Spleen (tissue), 11 donors: ENCODE data around the gene MLF1. TPM values are rescaled to one million over a fixed set of nuclear protein-coding genes. Genes with fewer than 3 reads are reported as not detected.

ENCODE experiments used
- DNase-seq: peaks from one replicate; pipeline ENCODE4 v3.0.0-alpha.2; 2020
- H3K27ac ChIP-seq, 8 donors: fragments of 200-600 bp; sonication (generic) in 7 of 8; 1 replicate in 4 of 8; 2 replicates in 4 of 8; pipeline versions ENCODE4 v1.5.0 to v1.8.0; 2016 to 2021; ENCODE audit warnings: inconsistent platforms in 4 of 8, mild to moderate bottlenecking in 4 of 8, moderate library complexity in 1 of 8
- H3K27me3 ChIP-seq, 7 donors: fragments of 200-600 bp; sonication (generic) in 6 of 7; replicated peaks in 1 of 7; 1 replicate in 4 of 7; 2 replicates in 3 of 7; pipeline versions ENCODE4 v1.5.0 to v1.8.0; 2016 to 2021; ENCODE audit warnings: inconsistent platforms in 3 of 7, mild to moderate bottlenecking in 1 of 7
- H3K36me3 ChIP-seq, 6 donors: fragments of 200-600 bp; sonication (generic) in 5 of 6; 1 replicate in 4 of 6; 2 replicates in 2 of 6; pipeline versions ENCODE4 v1.5.0 to v1.8.0; 2016 to 2021; ENCODE audit warnings: inconsistent platforms in 2 of 6
- H3K4me1 ChIP-seq, 6 donors: fragments of 200-600 bp; sonication (generic) in 5 of 6; 1 replicate in 3 of 6; 2 replicates in 3 of 6; pipeline versions ENCODE4 v1.5.0 to v1.8.0; 2016 to 2021; ENCODE audit warnings: inconsistent platforms in 3 of 6
- H3K4me3 ChIP-seq, 8 donors: fragments of 200-600 bp; sonication (generic) in 7 of 8; 1 replicate in 4 of 8; 2 replicates in 4 of 8; pipeline versions ENCODE4 v1.5.0 to v1.8.0; 2016 to 2021; ENCODE audit warnings: inconsistent platforms in 4 of 8, mild to moderate bottlenecking in 4 of 8, moderate library complexity in 2 of 8
- H3K9me3 ChIP-seq, 8 donors: fragments of 200-600 bp; sonication (generic) in 7 of 8; 1 replicate in 4 of 8; 2 replicates in 4 of 8; pipeline versions ENCODE4 v1.5.0 to v1.8.0; 2016 to 2021; ENCODE audit warnings: inconsistent platforms in 4 of 8
- CTCF ChIP-seq, 11 experiments: fragments of 200-600 bp in 7 of 11; fragments of 450-650 bp in 4 of 11; sonication (generic) in 4 of 11; IDR thresholded peaks in 8 of 11; conservative IDR thresholded peaks in 3 of 11; 1 replicate in 7 of 11; 2 replicates in 4 of 11; pipeline versions ENCODE4 v1.4.0 to v1.8.0; 2016 to 2021; ENCODE audit warnings: antibody characterized with exemption in 11 of 11, inconsistent platforms in 4 of 11, mild to moderate bottlenecking in 1 of 11
- POLR2A ChIP-seq, 3 donors: fragments of 450-650 bp; IDR thresholded peaks; one replicate each; pipeline ENCODE4 v1.5.1; 2017; ENCODE audit warnings: antibody characterized with exemption in 3 of 3, mild to moderate bottlenecking in 1 of 3
- POLR2AphosphoS5 ChIP-seq, 3 donors: sonication (generic); formaldehyde crosslinking; IDR thresholded peaks; one replicate each; pipeline ENCODE4 v1.5.1; 2017; ENCODE audit warnings: antibody characterized with exemption in 3 of 3
- WGBS, 5 donors: extraction: QIAGEN DNeasy Blood & Tissue Kit in 3 of 5; methylation state at CpG; one replicate each; pipeline versions ENCODE4 v1.1.5 to v1.1.7; 2013 to 2018; 5-methylcytosine and 5-hydroxymethylcytosine counted together
- intact Hi-C: fragments of 100-400 bp; cut with DNase I; formaldehyde crosslinking; loops from one replicate; pipeline ENCODE4 v1.15.0; 2023; ENCODE audit warnings: low total_unique reads
- polyA plus RNA-seq, 3 donors: library from polyadenylated mRNA; stranded (reverse); fragments of 200-250 nt; gene quantifications; one replicate each; pipeline ENCODE4 v1.2.1, GENCODE V29; 2013
- small RNA-seq, 4 donors: library from RNA; depleted of rRNA; stranded (forward); fragments of <200 nt; gene quantifications; one replicate each; pipeline ENCODE3, GENCODE V24; 2016
- total RNA-seq, 7 donors: library from RNA; depleted of rRNA in 3 of 7; stranded (reverse); fragments of >200 nt in 3 of 7; fragmentation: NEBNext Ultra II Directional in 4 of 7; extraction: Animal tissue kit (Norgen Biotek cat#: 25700) in 4 of 7; gene quantifications; one replicate each; pipeline versions ENCODE4 v1.1.0 to v1.2.1, GENCODE V29; 2016 to 2021
- donor health status: healthy with polysubstance abuse.
- donor health status: DM: no; HTN: no; CAD: no; lungs with moderate emphysema.
- donor health status: DM: no; HTN: no; CAD: no.
- donor health status: Bipolar disorder and iron deficiency.
- donor health status: healthy.
- donor health status: DM: no; HTN: no; CAD: no.
- donor health status: DM: yes; HTN: yes; CAD: no.

The MLF1 gene
- total and polyA plus RNA-seq, 10 donors: 1.3 to 4.1 (median 2.8) TPM

DNA sequence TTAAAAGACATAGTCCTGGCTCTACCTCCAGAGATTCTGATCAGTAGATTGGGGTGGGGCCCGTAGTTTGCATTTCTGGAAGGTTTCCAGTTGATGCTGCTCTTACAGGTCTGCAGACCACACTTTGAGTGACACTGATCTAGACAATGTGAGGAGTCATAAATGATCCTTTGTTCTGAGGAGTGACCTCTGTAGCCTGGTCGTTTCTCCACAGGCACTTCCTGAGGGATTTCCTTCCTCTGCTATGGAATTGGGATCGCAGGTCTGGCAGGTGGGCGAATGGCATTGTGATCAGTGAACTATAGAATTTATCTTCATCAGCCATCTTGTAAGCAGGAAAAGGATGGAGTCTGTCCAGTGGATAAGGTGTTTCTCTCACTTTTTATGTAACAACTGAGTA, 78.8 kb downstream of the MLF1 start:
- Histone ChIP-seq H3K4me3 (no peak overlapping the region), H3K27ac (no peak overlapping the region), H3K36me3 (peaks cover 0 to 89% (median 55%) of the 10 kb centered on the region in 6 donors), H3K27me3 (no peaks in the 10 kb centered on the region), H3K9me3 (no peaks in the 10 kb centered on the region), H3K4me1 (peaks cover 12 to 47% (median 27%) of the 10 kb centered on the region in 6 donors)
- TF ChIP-seq POLR2AphosphoS5 (IDR thresholded peaks at IDR 0.05) (no peak), POLR2A (IDR thresholded peaks at IDR 0.05) (no peak), CTCF (IDR thresholded peaks at IDR 0.05 in 8 of 11, conservative IDR thresholded peaks at IDR 0.05 in 3 of 11) (no peak)
- 56 to 71% (median 63%) methylated on average over 4 of the region's 4 CpGs for WGBS, 5 donors
- intact Hi-C loops: no loop called here
- no peak for DNase-seq

DNA sequence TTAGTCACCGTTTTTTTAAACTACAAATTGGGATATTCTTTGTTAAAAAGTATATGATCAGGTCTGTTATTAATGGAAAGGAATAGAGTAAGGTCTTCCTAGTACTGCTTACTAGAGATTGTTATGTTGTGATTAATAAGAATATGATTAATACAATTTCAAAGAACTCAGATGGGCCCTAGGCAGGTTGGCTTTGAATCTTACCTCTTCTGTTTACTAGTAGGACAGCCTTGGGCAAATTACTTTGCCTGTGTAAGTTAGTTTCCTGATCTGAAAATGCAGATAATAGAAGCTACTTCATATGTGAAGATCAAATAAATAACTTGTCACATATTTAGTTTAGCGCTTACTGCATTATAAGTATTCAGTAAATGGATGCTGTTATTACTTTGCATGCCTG, 80.2 kb downstream of the MLF1 start:
- intact Hi-C loops: no loop called here
- TF ChIP-seq POLR2A (IDR thresholded peaks at IDR 0.05) (no peak), CTCF (IDR thresholded peaks at IDR 0.05 in 8 of 11, conservative IDR thresholded peaks at IDR 0.05 in 3 of 11) (no peak), POLR2AphosphoS5 (IDR thresholded peaks at IDR 0.05) (no peak)
- no peaks in the 10 kb centered on the region for H3K27me3 ChIP-seq
- 88 to 96% (median 95%) methylated on average over 2 of the region's 2 CpGs for WGBS, 5 donors
- no peak overlapping the region for H3K4me3 ChIP-seq
- peaks cover 0 to 99% (median 67%) of the 10 kb centered on the region in 6 donors for H3K36me3 ChIP-seq
- H3K9me3 ChIP-seq: no peaks in the 10 kb centered on the region
- H3K27ac ChIP-seq: no peak overlapping the region
- H3K4me1 ChIP-seq: peaks cover 3 to 33% (median 14%) of the 10 kb centered on the region in 6 donors
- DNase-seq: no peak

DNA sequence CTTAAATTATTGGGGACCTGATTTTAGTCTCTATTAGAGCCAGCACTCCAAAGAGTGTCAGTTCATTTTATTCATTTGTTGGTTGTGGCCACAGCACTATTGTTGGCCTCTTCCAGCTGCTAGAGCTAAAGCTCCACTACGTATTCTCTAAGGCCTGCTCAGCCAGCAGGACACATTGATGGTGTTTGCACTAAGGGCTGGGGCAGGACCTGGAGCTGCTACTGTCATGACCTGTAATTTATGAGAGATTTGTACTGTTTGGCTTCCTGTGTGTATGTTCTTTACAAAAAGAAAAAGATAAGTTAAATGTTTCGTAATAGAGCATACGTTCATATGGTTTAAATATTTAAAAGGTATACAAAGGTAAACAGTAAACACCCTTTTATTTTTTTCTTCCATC, 81.5 kb downstream of the MLF1 start:
- no peaks in the 10 kb centered on the region for H3K27me3 ChIP-seq
- 83 to 95% (median 90%) methylated on average over 3 of the region's 3 CpGs for WGBS, 5 donors
- peaks cover 0 to 20% (median 8%) of the 10 kb centered on the region in 6 donors for H3K4me1 ChIP-seq
- H3K36me3 ChIP-seq: peaks cover 0 to 99% (median 70%) of the 10 kb centered on the region in 6 donors
- H3K4me3 ChIP-seq: no peak overlapping the region
- intact Hi-C loops: no loop called here
- DNase-seq: no peak
- H3K27ac ChIP-seq: no peak overlapping the region
- no peaks in the 10 kb centered on the region for H3K9me3 ChIP-seq
- TF ChIP-seq POLR2AphosphoS5 (IDR thresholded peaks at IDR 0.05) (no peak), CTCF (IDR thresholded peaks at IDR 0.05 in 8 of 11, conservative IDR thresholded peaks at IDR 0.05 in 3 of 11) (no peak), POLR2A (IDR thresholded peaks at IDR 0.05) (no peak)

Small RNAs within 50 kb of the gene (small RNA-seq; reads per million reads assigned to genes)
- gene AC025033.1: 0 reads per million in 4 donors

Other genes starting within 250 kb of the MLF1 start
- 10 to 100 TPM; 38.8 to 56.5 (median 49.3) TPM for gene GFM1, start 73.3 kb downstream of the MLF1 start, total RNA-seq
- 10 to 100 TPM; 11.8 to 13.1 (median 12.4) TPM for gene GFM1, start 73.3 kb downstream of the MLF1 start, polyA plus RNA-seq
- gene LXN, start 101.5 kb downstream of the MLF1 start, total RNA-seq: 10 to 100 TPM in 4 of 7 donors, 1 to 10 TPM in 3; 7.9 to 17.3 (median 11.3) TPM
- gene LXN, start 101.5 kb downstream of the MLF1 start, polyA plus RNA-seq: 10 to 100 TPM; 12.3 to 18.6 (median 16.0) TPM
- gene RARRES1, start 161.3 kb downstream of the MLF1 start, total RNA-seq: 10 to 100 TPM in 1 of 7 donors, 1 to 10 TPM in 6; 1.8 to 18.7 (median 4.7) TPM
- 10 to 100 TPM in 1 of 3 donors, 1 to 10 TPM in 2; 2.2 to 20.9 (median 6.2) TPM for gene RARRES1, start 161.3 kb downstream of the MLF1 start, polyA plus RNA-seq
- gene MFSD1, start 230.9 kb downstream of the MLF1 start, total RNA-seq: 100 to 1,000 TPM in 5 of 7 donors, 10 to 100 TPM in 2; 65.6 to 155 (median 129) TPM
- 10 to 100 TPM; 34.5 to 46.3 (median 42.9) TPM for gene MFSD1, start 230.9 kb downstream of the MLF1 start, polyA plus RNA-seq